GM10266 (cell line): ENCODE measurements around the gene HSPB7.
A peak's percentile ranks its signal among the peaks of the same experiment; 100 is the strongest.
"Not testable (repeated sequence)": the region's sequence is repeated elsewhere in the genome, so short reads cannot be mapped to it uniquely, and the experiment has no call there.

ENCODE experiments used
- DNase-seq: peaks from one replicate; pipeline ENCODE4 v3.0.0; 2012; ENCODE audit errors: extremely low spot score
- CTCF ChIP-seq: IDR thresholded peaks from 2 replicates; pipeline ENCODE4 v1.5.1; 2012; ENCODE audit warnings: mild to moderate bottlenecking, low read depth; ENCODE audit not compliant: control insufficient read depth, insufficient read depth; ENCODE audit errors: missing control alignments

HSPB7 gene

GRCh38 chr1:16009678-16010077 lies 8.2 kb downstream of the HSPB7 start:
- no peak for TF ChIP-seq CTCF
- DNase-seq: no peak

- peak; percentile 72 for DNase-seq
- TF ChIP-seq CTCF: peak; percentile 93
These were observed 8.8 kb downstream of the HSPB7 start for GRCh38 chr1:16009030-16009460.

- no peak for DNase-seq
- no peak for TF ChIP-seq CTCF
These were observed 10.0 kb downstream of the HSPB7 start for GRCh38 chr1:16007671-16008341.

- TF ChIP-seq CTCF: peak; percentile 6
- DNase-seq: peak; percentile 55
These were observed 11.0 kb downstream of the HSPB7 start for GRCh38 chr1:16006552-16007485.

GRCh38 chr1:16006010-16006409 lies 11.8 kb downstream of the HSPB7 start:
- DNase-seq: no peak
- no peak for TF ChIP-seq CTCF

GRCh38 chr1:16005597-16005996 lies 12.2 kb downstream of the HSPB7 start:
- no peak for DNase-seq
- TF ChIP-seq CTCF: no peak

GRCh38 chr1:16001274-16001673 lies 16.6 kb downstream of the HSPB7 start:
- not testable (repeated sequence) for DNase-seq
